PC-9 (cell line): Measurements from ENCODE around the gene CAPN15. TPM values are rescaled to one million over a fixed set of nuclear protein-coding genes. Genes with fewer than 3 reads are reported as not detected.

ENCODE experiments used
- BruUV-seq: library from RNA; stranded (reverse); fragments of 400-500 nt; replicated peaks from 2 replicates; lab custom pipeline; 2021; lab: Mats Ljungman, UMichigan
- CTCF ChIA-PET: fragments of 300-600 bp; sonication (Branson Sonifier 250); formaldehyde crosslinking; loops from one replicate; lab custom pipeline; 2022; ENCODE audit warnings: antibody characterized with exemption; lab: Charles Lee
- POLR2A ChIA-PET: fragments of 300-600 bp; sonication (Branson Sonifier 250); formaldehyde crosslinking; loops from one replicate; lab custom pipeline; 2022; ENCODE audit warnings: antibody characterized with exemption; ENCODE audit not compliant: unreplicated experiment; lab: Charles Lee
- DNase-seq, 2 experiments: peaks; one replicate each; pipeline versions ENCODE4 v3.0.0 to v3.0.0-alpha.2; 2015 to 2022; ENCODE audit warnings: mixed read lengths in 1 of 2
- H2AFZ ChIP-seq: fragments of 200-600 bp; sonication (generic); 2 replicates; pipeline ENCODE4 v1.8.1; 2017; ENCODE audit warnings: antibody characterized with exemption
- H3F3A ChIP-seq: fragments of 200-600 bp; sonication (generic); 2 replicates; pipeline ENCODE4 v1.8.1; 2017; ENCODE audit warnings: antibody characterized with exemption, mild to moderate bottlenecking, low read depth; ENCODE audit not compliant: insufficient read depth
- H3K27ac ChIP-seq: fragments of 200-600 bp; sonication (generic); 2 replicates; pipeline ENCODE4 v1.6.1; 2016; ENCODE audit warnings: mixed run types
- H3K27me3 ChIP-seq: fragments of 200-600 bp; sonication (generic); 2 replicates; pipeline ENCODE4 v1.6.1; 2016; ENCODE audit warnings: low read depth, mixed run types; ENCODE audit not compliant: insufficient read depth
- H3K36me3 ChIP-seq: fragments of 200-600 bp; sonication (generic); 2 replicates; pipeline ENCODE4 v1.6.1; 2016; ENCODE audit warnings: low read depth, mixed run types
- H3K4me1 ChIP-seq: fragments of 200-600 bp; sonication (generic); replicated peaks from 2 replicates; pipeline ENCODE4 v1.6.1; 2016; ENCODE audit warnings: mixed run types; ENCODE audit not compliant: insufficient read depth
- H3K4me2 ChIP-seq: fragments of 200-600 bp; sonication (generic); 2 replicates; pipeline ENCODE4 v1.6.1; 2017; ENCODE audit warnings: mixed run types
- H3K4me3 ChIP-seq: fragments of 200-600 bp; sonication (generic); 2 replicates; pipeline ENCODE4 v1.6.1; 2016; ENCODE audit warnings: mixed run types
- H3K79me2 ChIP-seq: fragments of 200-600 bp; sonication (generic); 2 replicates; pipeline ENCODE4 v1.6.1; 2017; ENCODE audit warnings: low read depth, mixed run types
- H3K9me2 ChIP-seq: fragments of 200-600 bp; sonication (generic); 2 replicates; pipeline ENCODE4 v1.8.1; 2017; ENCODE audit warnings: mild to moderate bottlenecking; ENCODE audit not compliant: insufficient read depth
- H3K9me3 ChIP-seq: fragments of 200-600 bp; sonication (generic); 2 replicates; pipeline ENCODE4 v1.8.1; 2016; ENCODE audit warnings: low read depth; ENCODE audit not compliant: insufficient read depth
- H4K20me1 ChIP-seq: fragments of 200-600 bp; sonication (generic); 2 replicates; pipeline ENCODE4 v1.8.1; 2017; ENCODE audit not compliant: insufficient read depth
- CTCF ChIP-seq: fragments of 200-600 bp; sonication (generic); conservative IDR thresholded peaks from 2 replicates; pipeline ENCODE4 v1.6.1; 2017; ENCODE audit warnings: mixed run types, antibody characterized with exemption, mild to moderate bottlenecking, moderate library complexity
- EZH2 ChIP-seq: fragments of 200-600 bp; sonication (generic); IDR thresholded peaks from 2 replicates; pipeline ENCODE4 v1.8.0; 2017; ENCODE audit warnings: antibody characterized with exemption, low read depth
- intact Hi-C: fragments of 100-400 bp; cut with micrococcal nuclease; formaldehyde crosslinking; loops from one replicate; pipeline ENCODE4 v1.10.0; 2022; ENCODE audit not compliant: unreplicated experiment
- total RNA-seq: library from RNA; stranded (reverse); gene quantifications from 2 replicates; pipeline ENCODE4 v1.2.3, GENCODE V29; 2021

The CAPN15 gene
- total RNA-seq, 1 experiment from 2014 or later, result 66.8 TPM

- peaks cover 55% of the 10 kb centered on the region for H4K20me1 ChIP-seq
- no peak for DNase-seq
- POLR2A ChIA-PET, result interaction anchor here (0.6 kb wide), 1 partner anchor 100 kb away, joined by 26 read pairs; no protein-coding TSS in a partner anchor
These were observed 16.0 kb downstream of the CAPN15 start for GRCh38 chr16:543301-544164.

GRCh38 chr16:544517-544916, 17.0 kb downstream of the CAPN15 start:
- H2AFZ ChIP-seq, result no peak overlapping the region
- H3K4me2 ChIP-seq, result no peak overlapping the region
- H4K20me1 ChIP-seq, result peaks cover 48% of the 10 kb centered on the region
- no TSS peak for BruUV-seq
- peaks cover 41% of the 10 kb centered on the region for H3K79me2 ChIP-seq
- H3K9me2 ChIP-seq, result no peaks in the 10 kb centered on the region
- H3K27me3 ChIP-seq, result no peaks in the 10 kb centered on the region
- no peak for DNase-seq
- TF ChIP-seq EZH2 (no peak), CTCF (no peak)
- H3K4me1 ChIP-seq, result no peaks in the 10 kb centered on the region
- ChIA-PET CTCF (no interaction called here), POLR2A (no interaction called here)
- no peaks in the 10 kb centered on the region for H3K9me3 ChIP-seq
- intact Hi-C loops, result no loop called here
- H3K36me3 ChIP-seq, result no peaks in the 10 kb centered on the region
- no peak overlapping the region for H3K4me3 ChIP-seq
- no peaks in the 10 kb centered on the region for H3F3A ChIP-seq
- no peak overlapping the region for H3K27ac ChIP-seq

More at GRCh38 chr16:543301-544164, 16.0 kb downstream of the CAPN15 start:
- no peak overlapping the region for H2AFZ ChIP-seq
- H3K9me2 ChIP-seq, result no peaks in the 10 kb centered on the region
- intact Hi-C loops, result no loop called here
- H3K79me2 ChIP-seq, result peaks cover 51% of the 10 kb centered on the region
- no peaks in the 10 kb centered on the region for H3F3A ChIP-seq
- no peak overlapping the region for H3K4me2 ChIP-seq
- H3K9me3 ChIP-seq, result no peaks in the 10 kb centered on the region
- no peak overlapping the region for H3K27ac ChIP-seq
- TF ChIP-seq CTCF, result no peak
- no peak for TF ChIP-seq EZH2
- no peaks in the 10 kb centered on the region for H3K4me1 ChIP-seq
- no peak overlapping the region for H3K4me3 ChIP-seq
- no TSS peak for BruUV-seq
- CTCF ChIA-PET, result no interaction called here
- no peaks in the 10 kb centered on the region for H3K36me3 ChIP-seq
- no peaks in the 10 kb centered on the region for H3K27me3 ChIP-seq

- H3K4me2 ChIP-seq, result no peak overlapping the region
- no peak overlapping the region for H2AFZ ChIP-seq
- no peak for DNase-seq
- no peaks in the 10 kb centered on the region for H3K9me2 ChIP-seq
- no peak overlapping the region for H3K27ac ChIP-seq
- no TSS peak for BruUV-seq
- POLR2A ChIA-PET, result no interaction called here
- H3K4me1 ChIP-seq, result no peaks in the 10 kb centered on the region
- H3K4me3 ChIP-seq, result no peak overlapping the region
- H3K9me3 ChIP-seq, result no peaks in the 10 kb centered on the region
- H3K36me3 ChIP-seq, result no peaks in the 10 kb centered on the region
- intact Hi-C loops, result no loop called here
- peaks cover 19% of the 10 kb centered on the region for H3K79me2 ChIP-seq
- CTCF ChIA-PET, result no interaction called here
- TF ChIP-seq CTCF, result no peak
- no peak for TF ChIP-seq EZH2
- no peaks in the 10 kb centered on the region for H3F3A ChIP-seq
- no peaks in the 10 kb centered on the region for H3K27me3 ChIP-seq
- peaks cover 35% of the 10 kb centered on the region for H4K20me1 ChIP-seq
These were observed 19.6 kb downstream of the CAPN15 start for GRCh38 chr16:546909-547770.
